PC-9 (cell line): ENCODE measurements around the gene GAD1. TPM values are rescaled to one million over a fixed set of nuclear protein-coding genes. Genes with fewer than 3 reads are reported as not detected.
A peak's percentile ranks its signal among the peaks of the same experiment; 100 is the strongest.

Source experiments
- BruUV-seq: library from RNA; stranded (reverse); fragments of 400-500 nt; replicated peaks from 2 replicates; lab custom pipeline; 2021; lab: Mats Ljungman, UMichigan
- CTCF ChIA-PET: fragments of 300-600 bp; sonication (Branson Sonifier 250); formaldehyde crosslinking; loops from one replicate; lab custom pipeline; 2022; ENCODE audit warnings: antibody characterized with exemption; lab: Charles Lee
- POLR2A ChIA-PET: fragments of 300-600 bp; sonication (Branson Sonifier 250); formaldehyde crosslinking; loops from one replicate; lab custom pipeline; 2022; ENCODE audit warnings: antibody characterized with exemption; ENCODE audit not compliant: unreplicated experiment; lab: Charles Lee
- DNase-seq, 2 experiments: peaks; one replicate each; pipeline versions ENCODE4 v3.0.0 to v3.0.0-alpha.2; 2015 to 2022; ENCODE audit warnings: mixed read lengths in 1 of 2
- H2AFZ ChIP-seq: fragments of 200-600 bp; sonication (generic); 2 replicates; pipeline ENCODE4 v1.8.1; 2017; ENCODE audit warnings: antibody characterized with exemption
- H3F3A ChIP-seq: fragments of 200-600 bp; sonication (generic); 2 replicates; pipeline ENCODE4 v1.8.1; 2017; ENCODE audit warnings: antibody characterized with exemption, mild to moderate bottlenecking, low read depth; ENCODE audit not compliant: insufficient read depth
- H3K27ac ChIP-seq: fragments of 200-600 bp; sonication (generic); 2 replicates; pipeline ENCODE4 v1.6.1; 2016; ENCODE audit warnings: mixed run types
- H3K27me3 ChIP-seq: fragments of 200-600 bp; sonication (generic); 2 replicates; pipeline ENCODE4 v1.6.1; 2016; ENCODE audit warnings: low read depth, mixed run types; ENCODE audit not compliant: insufficient read depth
- H3K36me3 ChIP-seq: fragments of 200-600 bp; sonication (generic); 2 replicates; pipeline ENCODE4 v1.6.1; 2016; ENCODE audit warnings: low read depth, mixed run types
- H3K4me1 ChIP-seq: fragments of 200-600 bp; sonication (generic); replicated peaks from 2 replicates; pipeline ENCODE4 v1.6.1; 2016; ENCODE audit warnings: mixed run types; ENCODE audit not compliant: insufficient read depth
- H3K4me2 ChIP-seq: fragments of 200-600 bp; sonication (generic); 2 replicates; pipeline ENCODE4 v1.6.1; 2017; ENCODE audit warnings: mixed run types
- H3K4me3 ChIP-seq: fragments of 200-600 bp; sonication (generic); 2 replicates; pipeline ENCODE4 v1.6.1; 2016; ENCODE audit warnings: mixed run types
- H3K79me2 ChIP-seq: fragments of 200-600 bp; sonication (generic); 2 replicates; pipeline ENCODE4 v1.6.1; 2017; ENCODE audit warnings: low read depth, mixed run types
- H3K9me2 ChIP-seq: fragments of 200-600 bp; sonication (generic); 2 replicates; pipeline ENCODE4 v1.8.1; 2017; ENCODE audit warnings: mild to moderate bottlenecking; ENCODE audit not compliant: insufficient read depth
- H3K9me3 ChIP-seq: fragments of 200-600 bp; sonication (generic); 2 replicates; pipeline ENCODE4 v1.8.1; 2016; ENCODE audit warnings: low read depth; ENCODE audit not compliant: insufficient read depth
- H4K20me1 ChIP-seq: fragments of 200-600 bp; sonication (generic); 2 replicates; pipeline ENCODE4 v1.8.1; 2017; ENCODE audit not compliant: insufficient read depth
- EZH2 ChIP-seq: fragments of 200-600 bp; sonication (generic); IDR thresholded peaks from 2 replicates; pipeline ENCODE4 v1.8.0; 2017; ENCODE audit warnings: antibody characterized with exemption, low read depth
- intact Hi-C: fragments of 100-400 bp; cut with micrococcal nuclease; formaldehyde crosslinking; loops from one replicate; pipeline ENCODE4 v1.10.0; 2022; ENCODE audit not compliant: unreplicated experiment
- total RNA-seq: library from RNA; stranded (reverse); gene quantifications from 2 replicates; pipeline ENCODE4 v1.2.3, GENCODE V29; 2021
- TF ChIP-seq, protein P1 (sequence below): fragments of 200-600 bp; sonication (generic); conservative IDR thresholded peaks from 2 replicates; pipeline ENCODE4 v1.6.1; 2017; ENCODE audit warnings: mixed run types, antibody characterized with exemption, mild to moderate bottlenecking, moderate library complexity

Gene GAD1
- total RNA-seq, 1 experiment from 2014 or later, result 3.5 TPM

DNA sequence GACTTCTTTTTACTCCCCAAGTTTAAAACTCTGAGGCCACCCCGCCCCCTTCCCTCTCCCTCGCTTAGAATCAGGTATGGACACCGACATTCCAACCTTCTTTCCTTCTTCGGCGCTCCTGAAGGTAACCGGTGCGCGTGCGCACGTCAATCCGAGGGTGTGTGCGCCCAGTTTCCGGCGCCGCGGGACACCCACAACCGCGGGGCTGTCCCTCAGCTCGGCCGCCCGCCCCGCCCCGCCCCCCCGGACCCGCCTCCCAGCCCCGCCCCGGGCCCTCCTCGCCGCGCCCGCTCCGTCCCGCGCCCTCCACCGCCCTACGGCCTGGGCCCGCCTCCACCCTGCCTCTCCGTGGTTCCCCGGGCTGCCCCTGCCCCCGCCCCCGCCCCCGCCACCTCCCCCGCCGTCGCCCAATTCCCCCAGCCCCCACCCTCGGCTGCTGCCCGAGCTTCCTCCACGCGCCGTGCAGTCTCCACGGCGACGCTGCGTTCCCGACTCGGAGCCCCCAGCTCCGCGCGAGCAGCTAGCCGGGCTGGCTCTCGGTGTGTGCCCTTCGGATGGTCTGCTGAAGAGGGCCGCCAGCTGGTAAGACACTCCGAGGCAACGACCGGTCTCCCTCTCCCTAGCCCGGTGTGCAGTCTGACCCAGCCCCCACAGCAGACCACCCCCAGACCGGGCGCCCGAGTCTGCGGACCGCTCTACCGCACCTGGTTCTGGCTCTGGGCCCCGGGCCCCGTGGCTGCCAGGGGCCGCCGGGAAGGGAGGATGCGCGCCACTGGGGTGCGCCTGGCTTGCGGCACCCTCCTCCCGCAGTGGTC is 45.9 kb upstream of the GAD1 start:
- H3K4me1 ChIP-seq, result no peaks in the 10 kb centered on the region

DNA sequence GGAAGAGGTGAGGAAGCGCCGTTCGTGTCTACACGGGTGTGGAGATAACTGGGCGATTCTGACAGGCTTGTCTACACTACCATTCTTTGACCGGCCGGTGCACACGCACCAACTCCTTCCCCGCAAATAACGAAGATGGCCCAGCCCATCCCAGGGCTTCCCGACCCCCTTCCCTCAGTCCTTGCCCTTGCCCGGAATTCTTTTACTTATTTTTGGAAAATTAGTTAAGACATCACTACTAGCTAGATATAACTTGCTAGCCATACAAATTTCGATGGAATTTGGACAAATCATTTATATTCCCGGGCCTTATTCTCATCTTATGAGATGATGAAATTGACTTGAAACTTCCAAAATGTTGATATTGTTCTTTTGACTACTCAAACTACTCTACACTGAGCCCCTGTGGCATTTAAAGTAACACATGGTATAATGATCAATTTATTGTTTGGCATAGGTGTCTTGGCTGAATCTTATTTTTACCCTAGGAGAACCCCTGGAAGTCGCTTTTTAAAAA is 45.2 kb upstream of the GAD1 start:
- no peak overlapping the region for H3K27ac ChIP-seq
- H3K9me2 ChIP-seq, result no peaks in the 10 kb centered on the region
- H3K4me2 ChIP-seq, result peak overlapping the region; percentile 68
- peak overlapping the region; percentile 83 for H2AFZ ChIP-seq
- no peaks in the 10 kb centered on the region for H4K20me1 ChIP-seq
- POLR2A ChIA-PET, result no interaction called here
- intact Hi-C loops, result loop anchor here (2.0 kb wide), 1 partner anchor 57 kb away; the partner anchor contains the start of gene SP5
- no peaks in the 10 kb centered on the region for H3K79me2 ChIP-seq
- CTCF ChIA-PET, result no interaction called here
- BruUV-seq, result no TSS peak
- no peaks in the 10 kb centered on the region for H3K4me1 ChIP-seq
- H3F3A ChIP-seq, result no peaks in the 10 kb centered on the region
- DNase-seq, result no peak
- H3K27me3 ChIP-seq, result no peaks in the 10 kb centered on the region
- no peaks in the 10 kb centered on the region for H3K36me3 ChIP-seq
- no peaks in the 10 kb centered on the region for H3K9me3 ChIP-seq
- TF ChIP-seq, protein P1, sequence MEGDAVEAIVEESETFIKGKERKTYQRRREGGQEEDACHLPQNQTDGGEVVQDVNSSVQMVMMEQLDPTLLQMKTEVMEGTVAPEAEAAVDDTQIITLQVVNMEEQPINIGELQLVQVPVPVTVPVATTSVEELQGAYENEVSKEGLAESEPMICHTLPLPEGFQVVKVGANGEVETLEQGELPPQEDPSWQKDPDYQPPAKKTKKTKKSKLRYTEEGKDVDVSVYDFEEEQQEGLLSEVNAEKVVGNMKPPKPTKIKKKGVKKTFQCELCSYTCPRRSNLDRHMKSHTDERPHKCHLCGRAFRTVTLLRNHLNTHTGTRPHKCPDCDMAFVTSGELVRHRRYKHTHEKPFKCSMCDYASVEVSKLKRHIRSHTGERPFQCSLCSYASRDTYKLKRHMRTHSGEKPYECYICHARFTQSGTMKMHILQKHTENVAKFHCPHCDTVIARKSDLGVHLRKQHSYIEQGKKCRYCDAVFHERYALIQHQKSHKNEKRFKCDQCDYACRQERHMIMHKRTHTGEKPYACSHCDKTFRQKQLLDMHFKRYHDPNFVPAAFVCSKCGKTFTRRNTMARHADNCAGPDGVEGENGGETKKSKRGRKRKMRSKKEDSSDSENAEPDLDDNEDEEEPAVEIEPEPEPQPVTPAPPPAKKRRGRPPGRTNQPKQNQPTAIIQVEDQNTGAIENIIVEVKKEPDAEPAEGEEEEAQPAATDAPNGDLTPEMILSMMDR, result no peak
- TF ChIP-seq EZH2, result no peak
- H3K4me3 ChIP-seq, result peak overlapping the region; percentile 61

More for the DNA sequence above, 45.9 kb upstream of the GAD1 start:
- TF ChIP-seq, protein P1, result no peak
- TF ChIP-seq EZH2, result no peak
- Histone ChIP-seq H3K4me3 (peak overlapping the region; percentile 74), H3K9me3 (no peaks in the 10 kb centered on the region), H3K36me3 (no peaks in the 10 kb centered on the region), H3K27ac (peak overlapping the region; percentile 58), H4K20me1 (no peaks in the 10 kb centered on the region), H3K4me2 (peak overlapping the region; percentile 69), H3K9me2 (no peaks in the 10 kb centered on the region), H3F3A (no peaks in the 10 kb centered on the region), H3K79me2 (no peaks in the 10 kb centered on the region), H2AFZ (peak overlapping the region; percentile 87), H3K27me3 (no peaks in the 10 kb centered on the region)
- ChIA-PET CTCF (no interaction called here), POLR2A (interaction anchor here (0.6 to 1.0 kb wide), 3 partner anchors 32 to 194 kb away, joined by 4 to 12 read pairs (median 5); no protein-coding TSS in a partner anchor)
- DNase-seq, result peak; percentile 79 to 82
- intact Hi-C loops, result loop anchor here (1.0 to 2.0 kb wide), 2 partner anchors 32 to 56 kb away; partner anchors contain the start of gene SP5
- no TSS peak for BruUV-seq

DNA sequence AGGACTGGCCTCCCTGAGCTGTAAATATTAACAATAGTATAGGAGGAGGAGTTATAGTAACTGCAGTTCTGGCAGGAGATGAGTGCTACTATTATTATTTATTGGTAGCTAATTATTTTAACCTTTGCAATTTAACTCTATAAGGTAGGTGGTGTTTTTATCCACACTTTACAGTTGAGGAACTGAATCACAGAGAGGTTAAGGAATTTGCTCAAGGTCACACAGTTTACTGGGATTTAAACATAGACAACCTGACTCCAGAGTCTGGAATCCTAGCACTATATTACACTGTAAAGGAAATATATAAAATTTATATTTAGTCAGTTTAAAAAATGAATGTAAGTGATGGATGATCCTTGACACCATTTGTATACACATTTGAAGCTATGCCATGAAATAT is 44.4 kb upstream of the GAD1 start:
- H3K9me2 ChIP-seq, result no peaks in the 10 kb centered on the region
- no peak overlapping the region for H3K27ac ChIP-seq
- H3K4me1 ChIP-seq, result no peaks in the 10 kb centered on the region
- no peak overlapping the region for H2AFZ ChIP-seq
- POLR2A ChIA-PET, result interaction anchor here (0.5 to 0.6 kb wide), 2 partner anchors 11 to 34 kb away, joined by 3 to 4 read pairs; no protein-coding TSS in a partner anchor
- no peaks in the 10 kb centered on the region for H4K20me1 ChIP-seq
- CTCF ChIA-PET, result no interaction called here
- no peaks in the 10 kb centered on the region for H3F3A ChIP-seq
- H3K27me3 ChIP-seq, result no peaks in the 10 kb centered on the region
- H3K9me3 ChIP-seq, result no peaks in the 10 kb centered on the region
- H3K79me2 ChIP-seq, result no peaks in the 10 kb centered on the region
- DNase-seq, result no peak
- intact Hi-C loops, result no loop called here
- no peaks in the 10 kb centered on the region for H3K36me3 ChIP-seq
- no peak overlapping the region for H3K4me3 ChIP-seq
- H3K4me2 ChIP-seq, result peak overlapping the region; percentile 68
- TF ChIP-seq EZH2, result no peak
- TF ChIP-seq, protein P1, result no peak
- BruUV-seq, result no TSS peak
